IPS-15b (cell line): ENCODE measurements around the gene MYCBP2.

Experiments used
- H3K27me3 ChIP-seq: one replicate; pipeline ENCODE4 v1.6.1; 2013; ENCODE audit warnings: low read length; ENCODE audit not compliant: control insufficient read depth, insufficient read depth
- H3K36me3 ChIP-seq: one replicate; pipeline ENCODE4 v1.6.1; 2013; ENCODE audit warnings: low read length; ENCODE audit not compliant: control insufficient read depth, insufficient read depth
- H3K4me1 ChIP-seq: one replicate; pipeline ENCODE4 v1.6.1; 2013; ENCODE audit warnings: mild to moderate bottlenecking, low read length; ENCODE audit not compliant: control insufficient read depth, insufficient read depth
- H3K4me3 ChIP-seq: one replicate; pipeline ENCODE4 v1.5.1; 2013; ENCODE audit warnings: low read depth, low read length
- H3K9ac ChIP-seq: one replicate; pipeline ENCODE4 v1.6.1; 2013; ENCODE audit warnings: low read depth, mild to moderate bottlenecking, low read length
- H3K9me3 ChIP-seq: one replicate; pipeline ENCODE4 v1.6.1; 2013; ENCODE audit warnings: mild to moderate bottlenecking, low read length; ENCODE audit not compliant: control insufficient read depth, insufficient read depth

MYCBP2 gene

GRCh38 chr13:77040835-77041234, 286.1 kb downstream of the MYCBP2 start:
- H3K9me3 ChIP-seq: no peaks in the 10 kb centered on the region

DNA sequence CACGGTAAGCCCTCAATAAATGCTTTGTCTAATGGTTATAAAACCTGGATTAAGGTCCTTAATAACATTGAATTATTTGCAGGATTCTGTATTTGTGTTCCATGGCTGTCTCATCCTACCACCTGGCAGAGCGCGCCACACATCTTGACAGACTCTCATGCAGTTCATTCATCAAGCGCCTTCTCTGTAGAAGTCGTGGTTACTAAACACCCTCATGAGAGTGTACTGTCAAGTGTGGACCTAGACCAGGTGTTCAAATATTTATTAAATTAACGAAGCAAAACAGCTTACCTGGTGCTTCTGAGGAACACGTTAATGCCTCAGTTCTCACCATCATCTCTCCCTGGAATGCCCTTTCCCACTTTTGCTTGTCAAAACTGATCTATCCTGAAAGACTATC, 286.8 kb downstream of the MYCBP2 start:
- no peaks in the 10 kb centered on the region for H3K9me3 ChIP-seq
- H3K4me3 ChIP-seq: no peak overlapping the region
- H3K9ac ChIP-seq: no peak overlapping the region
- no peaks in the 10 kb centered on the region for H3K27me3 ChIP-seq
- no peaks in the 10 kb centered on the region for H3K4me1 ChIP-seq
- H3K36me3 ChIP-seq: no peaks in the 10 kb centered on the region

More at GRCh38 chr13:77040835-77041234, 286.1 kb downstream of the MYCBP2 start:
- Histone ChIP-seq H3K9ac (no peak overlapping the region), H3K27me3 (no peaks in the 10 kb centered on the region), H3K4me3 (no peak overlapping the region), H3K4me1 (no peaks in the 10 kb centered on the region), H3K36me3 (no peaks in the 10 kb centered on the region)

DNA sequence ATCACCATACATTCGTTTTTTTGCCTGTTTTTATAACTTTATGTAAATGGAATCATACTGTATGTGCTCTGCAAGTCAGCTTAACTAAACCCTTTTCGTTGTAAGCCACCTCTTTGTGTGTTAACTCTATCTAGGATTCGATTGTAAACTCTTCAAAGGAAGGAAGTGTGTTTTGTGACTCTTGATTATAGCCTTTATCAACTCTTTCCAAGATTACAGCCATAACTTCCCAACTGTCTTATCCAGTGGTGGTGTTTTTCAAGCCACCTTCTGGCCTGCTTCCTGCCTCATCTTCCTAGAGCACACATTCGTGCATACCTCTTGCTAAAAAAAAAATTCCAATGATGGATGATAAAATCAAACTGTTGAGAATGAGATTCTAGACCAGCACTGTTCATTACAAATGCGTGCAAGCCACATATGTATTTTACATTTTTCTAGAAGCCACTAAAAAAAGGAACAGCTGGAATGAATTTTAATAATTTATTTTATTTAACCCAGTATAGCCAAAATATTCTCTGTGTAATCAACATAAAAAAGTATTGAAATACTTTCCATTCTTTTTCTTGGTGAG, 287.9 kb downstream of the MYCBP2 start:
- Histone ChIP-seq H3K27me3 (no peaks in the 10 kb centered on the region), H3K36me3 (no peaks in the 10 kb centered on the region), H3K9me3 (no peaks in the 10 kb centered on the region), H3K4me1 (no peaks in the 10 kb centered on the region), H3K4me3 (no peak overlapping the region), H3K9ac (no peak overlapping the region)

DNA sequence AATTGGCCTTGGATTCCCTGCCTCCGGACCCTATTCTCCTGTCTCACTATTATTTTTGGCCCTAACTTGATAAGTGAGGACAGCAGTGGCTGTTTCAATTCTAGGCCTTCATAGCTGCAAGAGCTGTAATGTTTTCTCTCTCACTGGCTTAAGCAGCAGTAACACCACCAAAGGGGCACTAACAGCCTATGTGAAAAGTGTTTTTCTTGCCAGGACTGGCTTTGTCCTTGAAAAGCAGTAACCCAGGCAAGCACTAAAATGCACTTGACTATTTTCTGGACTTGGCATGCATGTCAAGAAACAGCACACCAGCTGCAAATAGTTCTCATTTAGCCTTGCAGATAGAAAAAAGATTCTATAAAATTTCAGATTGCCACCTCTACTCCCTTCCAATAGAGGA, 290.6 kb downstream of the MYCBP2 start:
- H3K36me3 ChIP-seq: no peaks in the 10 kb centered on the region
- H3K4me3 ChIP-seq: no peak overlapping the region

DNA sequence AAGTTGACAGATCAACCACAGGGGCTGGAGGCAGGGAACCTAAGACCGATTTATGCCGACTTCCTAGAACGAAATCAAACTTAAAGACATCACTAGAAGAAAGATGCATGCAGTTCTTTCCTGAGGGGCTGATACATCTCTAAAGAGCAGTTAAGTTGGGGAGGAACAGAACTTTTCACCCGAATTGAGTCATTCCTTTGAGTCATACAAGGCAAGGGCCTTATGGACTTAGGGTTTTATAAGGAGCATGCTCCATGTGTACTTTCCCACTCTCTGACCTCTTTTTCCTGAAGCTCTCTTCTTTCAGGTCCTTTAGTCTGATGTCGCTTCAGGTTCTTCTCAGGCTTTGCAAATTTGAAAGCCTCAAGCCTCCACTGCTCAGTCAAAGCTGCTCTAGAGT, 292.0 kb downstream of the MYCBP2 start:
- Histone ChIP-seq H3K9ac (no peak overlapping the region), H3K9me3 (no peaks in the 10 kb centered on the region), H3K4me3 (no peak overlapping the region), H3K4me1 (no peaks in the 10 kb centered on the region), H3K27me3 (no peaks in the 10 kb centered on the region), H3K36me3 (no peaks in the 10 kb centered on the region)

More for the DNA sequence above, 290.6 kb downstream of the MYCBP2 start:
- no peaks in the 10 kb centered on the region for H3K27me3 ChIP-seq
- no peaks in the 10 kb centered on the region for H3K9me3 ChIP-seq
- H3K4me1 ChIP-seq: no peaks in the 10 kb centered on the region
- H3K9ac ChIP-seq: no peak overlapping the region

DNA sequence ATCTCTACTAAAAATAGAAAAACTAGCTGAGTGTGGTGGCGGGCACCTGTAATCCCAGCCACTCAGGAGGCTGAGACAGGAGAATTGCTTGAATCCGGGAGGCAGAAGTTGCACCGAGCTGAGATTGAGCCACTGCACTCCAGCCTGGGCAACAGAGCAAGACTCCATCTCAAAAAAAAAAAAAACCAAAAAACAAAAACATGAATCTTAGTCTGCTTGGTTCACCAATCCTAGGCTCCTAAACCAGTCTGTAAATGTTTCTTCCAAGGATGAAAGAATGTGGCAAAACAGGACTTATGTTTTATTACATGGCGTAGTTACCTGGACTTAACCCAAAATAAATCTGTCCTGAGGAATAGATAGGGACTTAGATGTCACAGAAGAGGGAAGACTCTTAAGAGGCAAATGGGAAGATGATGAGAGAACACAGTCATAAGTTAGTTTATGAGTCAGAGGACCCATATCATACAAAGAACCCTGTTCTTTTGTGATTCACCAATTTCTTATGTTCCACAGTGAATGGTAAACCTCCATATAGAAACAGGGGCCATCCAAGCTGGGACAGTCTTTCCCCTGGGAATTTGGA, 293.1 kb downstream of the MYCBP2 start:
- no peaks in the 10 kb centered on the region for H3K36me3 ChIP-seq
- no peaks in the 10 kb centered on the region for H3K27me3 ChIP-seq

GRCh38 chr13:77031656-77032243, 295.1 kb downstream of the MYCBP2 start:
- no peak overlapping the region for H3K9ac ChIP-seq
- peaks cover 6% of the 10 kb centered on the region for H3K4me1 ChIP-seq
- H3K36me3 ChIP-seq: no peaks in the 10 kb centered on the region
- H3K9me3 ChIP-seq: no peaks in the 10 kb centered on the region
- H3K27me3 ChIP-seq: no peaks in the 10 kb centered on the region
- H3K4me3 ChIP-seq: no peak overlapping the region

More for the DNA sequence above, 293.1 kb downstream of the MYCBP2 start:
- no peak overlapping the region for H3K9ac ChIP-seq
- no peaks in the 10 kb centered on the region for H3K4me1 ChIP-seq
- H3K4me3 ChIP-seq: no peak overlapping the region
- no peaks in the 10 kb centered on the region for H3K9me3 ChIP-seq

- H3K27me3 ChIP-seq: no peaks in the 10 kb centered on the region
- no peak overlapping the region for H3K4me3 ChIP-seq
- H3K9me3 ChIP-seq: no peaks in the 10 kb centered on the region
- peaks cover 9% of the 10 kb centered on the region for H3K4me1 ChIP-seq
- H3K36me3 ChIP-seq: no peaks in the 10 kb centered on the region
- H3K9ac ChIP-seq: no peak overlapping the region
These were observed 297.5 kb downstream of the MYCBP2 start for GRCh38 chr13:77029436-77029835.

DNA sequence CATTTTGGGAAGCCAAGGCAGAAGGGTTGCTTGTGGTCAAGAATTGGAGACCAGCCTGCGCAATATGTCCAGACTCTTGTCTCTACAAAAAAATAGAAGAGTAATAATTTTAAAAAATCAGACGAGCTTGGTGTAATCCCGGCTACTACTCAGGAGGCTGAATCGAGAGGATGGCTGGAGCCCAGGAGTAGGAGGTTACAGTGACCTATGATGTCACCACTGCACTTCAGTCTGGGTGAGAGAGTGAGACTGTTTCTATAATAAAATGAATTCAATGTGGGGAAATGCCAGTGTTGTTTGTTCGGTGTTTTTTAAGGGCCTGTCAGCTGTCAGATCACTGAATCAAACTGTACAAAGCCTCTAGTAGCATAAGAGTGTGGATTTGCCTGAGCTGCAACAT, 298.7 kb downstream of the MYCBP2 start:
- Histone ChIP-seq H3K27me3 (no peaks in the 10 kb centered on the region), H3K4me1 (peaks cover 9% of the 10 kb centered on the region), H3K4me3 (peak overlapping the region; percentile 70), H3K36me3 (no peaks in the 10 kb centered on the region), H3K9ac (no peak overlapping the region), H3K9me3 (no peaks in the 10 kb centered on the region)

GRCh38 chr13:77026861-77027621, 299.9 kb downstream of the MYCBP2 start, which contains the start of gene FBXL3:
FBXL3 (minus strand) TSS chr13:77027159; CDS start chr13:77021860, 5,299 bp downstream.
- Histone ChIP-seq H3K4me3 (peak within 1 kb of the TSS; percentile 72), H3K27me3 (no peaks in the 10 kb centered on the region), H3K9ac (peak within 1 kb of the TSS; percentile 80), H3K36me3 (no peaks in the 10 kb centered on the region), H3K9me3 (no peaks in the 10 kb centered on the region), H3K4me1 (peaks cover 9% of the 10 kb centered on the region)

GRCh38 chr13:77026255-77026860, 300.5 kb downstream of the MYCBP2 start:
- Histone ChIP-seq H3K9me3 (no peaks in the 10 kb centered on the region), H3K9ac (peak overlapping the region; percentile 80), H3K4me3 (peak overlapping the region; percentile 72), H3K27me3 (no peaks in the 10 kb centered on the region), H3K36me3 (no peaks in the 10 kb centered on the region), H3K4me1 (peaks cover 9% of the 10 kb centered on the region)
